ENCODE measurements around the gene IGF2R. TPM values are rescaled to one million over a fixed set of nuclear protein-coding genes. Genes with fewer than 3 reads are reported as not detected.

Gene IGF2R
- total RNA-seq, 1 donor from 2014 or later: 247 TPM

GRCh38 chr6:159931112-159931511 lies 37.8 kb upstream of the IGF2R start:
- TF ChIP-seq CTCF (IDR thresholded peaks at IDR 0.05): no peak
- Mint-ChIP-seq H3K4me3 (ENCODE audit: unreplicated experiment) (no peak overlapping the region), H3K4me1 (ENCODE audit: low read depth) (peaks cover 42% of the 10 kb centered on the region), H3K27ac (ENCODE audit: unreplicated experiment) (no peak overlapping the region), H3K36me3 (ENCODE audit: low read depth) (no peaks in the 10 kb centered on the region), H3K9me3 (ENCODE audit: low read depth) (peaks cover 8% of the 10 kb centered on the region), H3K27me3 (ENCODE audit: low read depth) (no peaks in the 10 kb centered on the region)
- no peak for DNase-seq (ENCODE audit: low spot score)

- Mint-ChIP-seq H3K4me1 (ENCODE audit: low read depth) (peaks cover 38% of the 10 kb centered on the region), H3K4me3 (ENCODE audit: unreplicated experiment) (no peak overlapping the region), H3K27me3 (ENCODE audit: low read depth) (no peaks in the 10 kb centered on the region), H3K9me3 (ENCODE audit: low read depth) (peaks cover 8% of the 10 kb centered on the region), H3K36me3 (ENCODE audit: low read depth) (no peaks in the 10 kb centered on the region), H3K27ac (ENCODE audit: unreplicated experiment) (no peak overlapping the region)
- no peak for TF ChIP-seq CTCF (IDR thresholded peaks at IDR 0.05)
- DNase-seq (ENCODE audit: low spot score): no peak
Observed at GRCh38 chr6:159931846-159932245, 37.0 kb upstream of the IGF2R start.

- Mint-ChIP-seq H3K36me3 (ENCODE audit: low read depth) (no peaks in the 10 kb centered on the region), H3K27ac (ENCODE audit: unreplicated experiment) (no peak overlapping the region), H3K27me3 (ENCODE audit: low read depth) (no peaks in the 10 kb centered on the region), H3K9me3 (ENCODE audit: low read depth) (peaks cover 8% of the 10 kb centered on the region), H3K4me3 (ENCODE audit: unreplicated experiment) (no peak overlapping the region), H3K4me1 (ENCODE audit: low read depth) (peaks cover 38% of the 10 kb centered on the region)
- no peak for DNase-seq (ENCODE audit: low spot score)
- TF ChIP-seq CTCF (IDR thresholded peaks at IDR 0.05): no peak
Observed at GRCh38 chr6:159933077-159933476, 35.8 kb upstream of the IGF2R start.

GRCh38 chr6:159934181-159934580 lies 34.7 kb upstream of the IGF2R start:
- DNase-seq (ENCODE audit: low spot score): no peak
- Mint-ChIP-seq H3K36me3 (ENCODE audit: low read depth) (no peaks in the 10 kb centered on the region), H3K27me3 (ENCODE audit: low read depth) (no peaks in the 10 kb centered on the region), H3K27ac (ENCODE audit: unreplicated experiment) (peak overlapping the region; percentile 42), H3K4me1 (ENCODE audit: low read depth) (peaks cover 38% of the 10 kb centered on the region), H3K9me3 (ENCODE audit: low read depth) (peaks cover 12% of the 10 kb centered on the region), H3K4me3 (ENCODE audit: unreplicated experiment) (no peak overlapping the region)
- TF ChIP-seq CTCF (IDR thresholded peaks at IDR 0.05): no peak

GRCh38 chr6:159935065-159935464 lies 33.8 kb upstream of the IGF2R start:
- TF ChIP-seq CTCF (IDR thresholded peaks at IDR 0.05): no peak
- Mint-ChIP-seq H3K27me3 (ENCODE audit: low read depth) (no peaks in the 10 kb centered on the region), H3K4me1 (ENCODE audit: low read depth) (peaks cover 31% of the 10 kb centered on the region), H3K27ac (ENCODE audit: unreplicated experiment) (peak overlapping the region; percentile 51), H3K4me3 (ENCODE audit: unreplicated experiment) (no peak overlapping the region), H3K36me3 (ENCODE audit: low read depth) (no peaks in the 10 kb centered on the region), H3K9me3 (ENCODE audit: low read depth) (peaks cover 12% of the 10 kb centered on the region)
- no peak for DNase-seq (ENCODE audit: low spot score)

Data from chondrocyte (in vitro differentiated cells).